ENCODE results near the gene PICALM.

PICALM gene

GRCh38 chr11:86060544-86060943 is 8.3 kb downstream of the PICALM start:
- Histone ChIP-seq H3K79me2 (ENCODE audit: insufficient read depth, low read length) (peaks cover 98% of the 10 kb centered on the region), H3K4me3 (ENCODE audit: low read length, poor library complexity, severe bottlenecking) (peak overlapping the region; percentile 7), H3K9ac (ENCODE audit: low read depth, low read length, poor library complexity, severe bottlenecking) (no peak overlapping the region), H3K9me3 (ENCODE audit: insufficient read depth, low read depth, low read length) (no peaks in the 10 kb centered on the region), H3K4me1 (ENCODE audit: insufficient read depth, low read length, poor library complexity, severe bottlenecking) (peaks cover 55% of the 10 kb centered on the region), H3K4me2 (ENCODE audit: low read depth, low read length, poor library complexity, severe bottlenecking) (peak overlapping the region; percentile 82), H3K9me2 (replicated peaks; ENCODE audit: low read depth, low read length) (no peaks in the 10 kb centered on the region), H2AFZ (ENCODE audit: low read length) (no peak overlapping the region), H3F3A (ENCODE audit: low read depth) (no peaks in the 10 kb centered on the region), H4K20me1 (ENCODE audit: insufficient read depth, low read length, poor library complexity, severe bottlenecking) (peaks cover 93% of the 10 kb centered on the region), H3K36me3 (ENCODE audit: insufficient read depth, low read length) (no peaks in the 10 kb centered on the region), H3K27me3 (ENCODE audit: insufficient read depth, low read length, poor library complexity, severe bottlenecking) (no peaks in the 10 kb centered on the region)
- no peak for TF ChIP-seq CTCF (conservative IDR thresholded peaks at IDR 0.05; ENCODE audit: low read length)
- TF ChIP-seq EZH2phosphoT487 (IDR thresholded peaks at IDR 0.05; ENCODE audit: borderline replicate concordance): no peak

- Histone ChIP-seq H3K79me2 (ENCODE audit: insufficient read depth, low read length) (peaks cover 98% of the 10 kb centered on the region), H3K4me2 (ENCODE audit: low read depth, low read length, poor library complexity, severe bottlenecking) (peak overlapping the region; percentile 82), H3K9me3 (ENCODE audit: insufficient read depth, low read depth, low read length) (no peaks in the 10 kb centered on the region), H3K4me3 (ENCODE audit: low read length, poor library complexity, severe bottlenecking) (no peak overlapping the region), H3K4me1 (ENCODE audit: insufficient read depth, low read length, poor library complexity, severe bottlenecking) (peaks cover 53% of the 10 kb centered on the region), H4K20me1 (ENCODE audit: insufficient read depth, low read length, poor library complexity, severe bottlenecking) (peaks cover 92% of the 10 kb centered on the region), H3F3A (ENCODE audit: low read depth) (no peaks in the 10 kb centered on the region), H3K9me2 (replicated peaks; ENCODE audit: low read depth, low read length) (no peaks in the 10 kb centered on the region), H3K9ac (ENCODE audit: low read depth, low read length, poor library complexity, severe bottlenecking) (no peak overlapping the region), H2AFZ (ENCODE audit: low read length) (no peak overlapping the region), H3K36me3 (ENCODE audit: insufficient read depth, low read length) (no peaks in the 10 kb centered on the region), H3K27me3 (ENCODE audit: insufficient read depth, low read length, poor library complexity, severe bottlenecking) (no peaks in the 10 kb centered on the region)
- TF ChIP-seq CTCF (conservative IDR thresholded peaks at IDR 0.05; ENCODE audit: low read length) (no peak), EZH2phosphoT487 (IDR thresholded peaks at IDR 0.05; ENCODE audit: borderline replicate concordance) (no peak)
Measured at GRCh38 chr11:86058360-86058759, 10.5 kb downstream of the PICALM start.

GRCh38 chr11:86056351-86056854 is 12.5 kb downstream of the PICALM start:
- Histone ChIP-seq H4K20me1 (ENCODE audit: insufficient read depth, low read length, poor library complexity, severe bottlenecking) (peaks cover 93% of the 10 kb centered on the region), H3K4me1 (ENCODE audit: insufficient read depth, low read length, poor library complexity, severe bottlenecking) (peaks cover 47% of the 10 kb centered on the region), H3K4me3 (ENCODE audit: low read length, poor library complexity, severe bottlenecking) (no peak overlapping the region), H3K27me3 (ENCODE audit: insufficient read depth, low read length, poor library complexity, severe bottlenecking) (no peaks in the 10 kb centered on the region), H3F3A (ENCODE audit: low read depth) (no peaks in the 10 kb centered on the region), H3K4me2 (ENCODE audit: low read depth, low read length, poor library complexity, severe bottlenecking) (no peak overlapping the region), H3K79me2 (ENCODE audit: insufficient read depth, low read length) (peaks cover 98% of the 10 kb centered on the region), H3K9me3 (ENCODE audit: insufficient read depth, low read depth, low read length) (no peaks in the 10 kb centered on the region), H2AFZ (ENCODE audit: low read length) (no peak overlapping the region), H3K9ac (ENCODE audit: low read depth, low read length, poor library complexity, severe bottlenecking) (no peak overlapping the region), H3K9me2 (replicated peaks; ENCODE audit: low read depth, low read length) (no peaks in the 10 kb centered on the region), H3K36me3 (ENCODE audit: insufficient read depth, low read length) (no peaks in the 10 kb centered on the region)
- TF ChIP-seq CTCF (conservative IDR thresholded peaks at IDR 0.05; ENCODE audit: low read length) (no peak), EZH2phosphoT487 (IDR thresholded peaks at IDR 0.05; ENCODE audit: borderline replicate concordance) (no peak)

All from Loucy (cell line).